NCI-H1092 (cell line): ENCODE measurements around the gene CA5A.
A peak's percentile ranks its signal among the peaks of the same experiment; 100 is the strongest.
"Not testable (repeated sequence)": the region's sequence is repeated elsewhere in the genome, so short reads cannot be mapped to it uniquely, and the experiment has no call there.

Experiments
- DNase-seq: peaks from one replicate; lab custom pipeline; 2025; lab: John Stamatoyannopoulos, UW

Gene CA5A

GRCh38 chr16:87924041-87924810, 12.1 kb downstream of the CA5A start:
- peak; percentile 94 for DNase-seq

DNA sequence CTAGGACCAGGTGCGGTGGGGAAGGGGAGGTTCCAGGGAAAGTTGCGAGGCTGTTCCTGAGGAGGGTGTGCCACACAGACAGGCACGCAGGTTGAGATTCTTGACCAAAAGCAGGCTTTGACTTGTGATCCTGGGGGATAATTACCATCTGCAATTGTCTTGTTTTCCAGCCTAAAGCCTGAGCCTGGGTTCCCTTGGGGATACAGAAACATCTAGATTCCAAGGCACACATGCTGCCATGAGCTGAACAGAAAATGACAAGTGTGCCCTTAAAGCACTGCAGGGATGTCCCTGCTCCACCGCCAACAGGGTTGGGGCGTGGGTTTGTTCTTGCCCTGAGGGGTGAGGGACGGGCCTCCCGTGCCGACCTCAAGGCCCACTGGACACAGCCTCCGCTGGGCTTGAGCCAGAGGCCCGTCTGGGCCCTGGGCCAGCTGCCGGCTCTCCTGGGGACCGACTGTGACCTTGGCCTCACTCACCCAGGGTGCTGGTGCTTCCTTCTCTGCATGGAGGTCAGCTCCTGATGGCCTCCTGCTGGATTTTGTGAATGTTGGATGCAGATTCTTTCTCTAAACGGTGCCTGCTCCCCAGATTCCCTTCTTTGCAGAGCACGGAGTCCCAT, 14.0 kb downstream of the CA5A start:
- DNase-seq: no peak

GRCh38 chr16:87921236-87921773, 15.0 kb downstream of the CA5A start:
- DNase-seq: no peak

DNA sequence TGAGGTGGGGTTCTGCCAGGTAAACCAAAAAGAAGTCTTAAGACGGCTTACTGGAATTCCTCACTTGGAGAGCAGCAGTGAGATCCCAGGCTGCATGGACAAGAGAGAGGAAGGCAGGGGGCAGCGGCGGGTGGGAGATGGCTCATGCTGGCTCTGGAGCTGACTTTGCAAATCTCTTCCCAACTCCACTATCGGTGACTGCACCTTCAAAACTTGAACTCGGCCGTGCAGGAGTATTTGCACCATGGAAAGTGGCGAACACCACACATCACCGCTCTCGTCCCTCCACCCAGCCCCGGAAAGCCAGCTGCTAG, 16.7 kb downstream of the CA5A start:
- no peak for DNase-seq

- DNase-seq: no peak
These were observed 17.3 kb downstream of the CA5A start for GRCh38 chr16:87918866-87919680.

- DNase-seq: no peak
These were observed 18.0 kb downstream of the CA5A start for GRCh38 chr16:87918338-87918737.

- no peak for DNase-seq
These were observed 18.8 kb downstream of the CA5A start for GRCh38 chr16:87917503-87917902.

DNA sequence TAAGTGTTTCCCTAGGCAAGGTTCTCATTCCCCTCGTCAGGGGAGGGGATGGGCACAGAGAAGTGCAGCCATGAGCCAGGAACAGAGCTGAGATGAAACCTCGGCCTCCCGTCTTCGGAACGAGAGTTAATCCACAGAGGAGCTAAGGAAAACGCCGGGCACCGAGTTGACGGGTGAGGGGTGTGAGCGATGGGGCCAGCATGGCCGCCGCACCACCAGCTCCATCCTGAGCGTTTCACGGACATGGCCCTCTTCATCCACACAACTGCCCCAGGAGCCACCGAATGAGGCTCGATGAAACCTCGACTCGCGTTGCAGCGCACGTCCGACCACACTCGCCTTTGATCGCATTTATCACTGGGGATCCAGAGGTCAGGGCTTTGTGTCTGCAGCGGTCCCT, 21.5 kb downstream of the CA5A start:
- no peak for DNase-seq

DNA sequence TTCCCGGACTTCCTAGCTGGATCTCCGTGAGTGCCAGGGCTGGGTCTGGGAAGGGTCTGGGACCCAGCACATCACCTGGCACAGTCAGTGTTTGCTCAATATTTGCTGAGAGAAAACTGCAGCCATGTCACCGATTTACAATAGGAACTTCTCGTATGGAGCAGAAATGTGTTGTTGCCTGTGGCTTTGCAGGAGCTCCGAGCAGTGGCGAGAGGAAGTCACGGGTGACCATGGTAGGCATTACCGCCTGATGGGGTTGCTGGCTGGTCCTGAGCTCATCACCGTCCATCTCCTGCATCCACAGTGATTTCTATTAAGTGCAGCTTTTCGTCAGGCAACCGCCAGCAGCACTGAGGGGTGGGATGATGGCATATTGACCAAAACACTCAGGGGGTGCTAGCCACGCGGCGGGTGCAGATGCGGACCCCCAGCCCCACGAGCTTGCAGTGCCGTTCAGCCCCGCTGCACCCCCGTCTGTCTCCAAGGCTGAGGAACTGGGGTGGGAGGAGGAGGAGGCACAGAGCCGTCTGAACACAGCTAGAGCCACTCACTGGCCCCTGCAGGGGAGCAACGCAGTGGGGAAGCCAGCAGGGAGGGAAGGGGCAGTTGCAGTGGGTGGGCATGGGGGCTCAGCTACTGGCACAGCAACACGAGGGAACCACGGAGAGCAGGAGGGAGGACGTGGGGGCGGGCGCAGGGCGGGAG, 22.2 kb downstream of the CA5A start:
- not testable (repeated sequence) for DNase-seq

DNA sequence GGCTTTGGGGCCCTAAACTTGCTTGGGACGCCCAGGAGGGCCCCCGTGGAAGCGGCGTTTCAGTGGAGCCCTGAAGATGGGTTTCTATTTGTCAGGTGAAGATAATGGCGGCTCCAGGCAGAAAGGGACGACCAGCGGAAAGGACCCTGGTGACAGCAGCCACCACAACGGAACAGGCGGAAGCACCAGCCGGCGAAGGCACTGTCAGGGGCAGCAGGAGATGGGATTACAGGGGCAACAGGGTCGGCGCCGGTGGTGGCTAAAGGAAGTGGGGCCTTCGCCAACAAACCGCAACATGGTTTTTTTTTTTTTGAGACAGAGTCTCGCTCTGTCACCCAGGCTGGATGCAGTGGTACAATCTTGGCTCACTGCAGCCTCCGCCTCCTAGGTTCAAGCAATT, 23.6 kb downstream of the CA5A start:
- not testable (repeated sequence) for DNase-seq

DNA sequence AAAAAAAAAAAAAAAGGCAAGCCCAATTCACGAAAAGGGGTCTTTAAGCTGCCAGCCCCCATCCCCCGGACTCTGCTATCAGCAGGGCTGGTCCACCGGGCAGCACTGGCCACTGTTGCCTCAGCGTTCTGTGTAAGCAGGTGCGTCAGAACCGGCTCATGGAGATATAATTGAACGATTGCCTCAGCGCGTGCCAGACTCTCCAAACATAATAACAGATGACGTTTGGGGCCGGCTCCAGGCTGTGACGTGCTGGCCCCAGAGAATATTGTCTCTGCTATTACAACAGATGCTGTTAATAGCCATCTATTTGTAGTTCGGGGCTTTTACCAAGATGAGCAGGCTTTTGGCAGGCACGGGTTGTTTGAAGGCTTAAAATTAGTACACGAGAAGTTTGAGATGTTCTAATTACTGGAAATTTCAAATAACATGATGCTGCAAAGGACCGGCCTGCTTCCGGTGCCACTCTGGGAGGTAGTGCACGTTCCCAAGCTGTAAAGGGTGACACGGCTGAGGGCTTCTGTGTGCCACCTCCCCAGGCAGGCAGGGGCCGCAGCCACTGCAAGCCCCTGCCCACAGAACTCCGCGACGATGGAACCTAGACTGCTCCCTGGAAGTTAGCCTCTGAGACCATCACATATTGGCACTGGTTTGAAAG, 25.1 kb downstream of the CA5A start:
- peak; percentile 90 for DNase-seq

- DNase-seq: peak; percentile 44
These were observed 27.0 kb downstream of the CA5A start for GRCh38 chr16:87909203-87909935.

DNA sequence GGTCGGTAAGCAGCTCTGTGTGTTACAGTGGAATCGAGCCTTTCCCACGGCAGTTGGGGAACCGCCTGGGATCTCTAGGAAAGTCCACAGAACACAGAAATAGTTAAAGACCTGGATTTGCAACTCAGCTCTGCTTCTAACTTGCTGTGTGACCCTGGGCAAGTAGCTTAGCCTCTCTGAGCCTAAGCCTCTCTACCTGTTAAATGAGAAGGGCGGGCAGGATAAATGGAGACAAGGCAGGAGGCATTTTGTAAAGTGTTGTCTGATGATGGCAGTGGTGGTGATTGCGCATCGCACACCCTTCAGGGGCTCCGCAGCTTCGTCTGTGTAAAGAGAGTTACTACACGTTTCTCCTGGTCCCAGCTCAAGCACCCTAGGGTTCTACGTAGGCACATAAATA, 28.2 kb downstream of the CA5A start:
- DNase-seq: not testable (repeated sequence)

- DNase-seq: not testable (repeated sequence)
These were observed 30.8 kb downstream of the CA5A start for GRCh38 chr16:87905521-87905920.

GRCh38 chr16:87904963-87905362, 31.4 kb downstream of the CA5A start:
- not testable (repeated sequence) for DNase-seq

- DNase-seq: not testable (repeated sequence)
These were observed 35.8 kb downstream of the CA5A start for GRCh38 chr16:87900489-87900888.

DNA sequence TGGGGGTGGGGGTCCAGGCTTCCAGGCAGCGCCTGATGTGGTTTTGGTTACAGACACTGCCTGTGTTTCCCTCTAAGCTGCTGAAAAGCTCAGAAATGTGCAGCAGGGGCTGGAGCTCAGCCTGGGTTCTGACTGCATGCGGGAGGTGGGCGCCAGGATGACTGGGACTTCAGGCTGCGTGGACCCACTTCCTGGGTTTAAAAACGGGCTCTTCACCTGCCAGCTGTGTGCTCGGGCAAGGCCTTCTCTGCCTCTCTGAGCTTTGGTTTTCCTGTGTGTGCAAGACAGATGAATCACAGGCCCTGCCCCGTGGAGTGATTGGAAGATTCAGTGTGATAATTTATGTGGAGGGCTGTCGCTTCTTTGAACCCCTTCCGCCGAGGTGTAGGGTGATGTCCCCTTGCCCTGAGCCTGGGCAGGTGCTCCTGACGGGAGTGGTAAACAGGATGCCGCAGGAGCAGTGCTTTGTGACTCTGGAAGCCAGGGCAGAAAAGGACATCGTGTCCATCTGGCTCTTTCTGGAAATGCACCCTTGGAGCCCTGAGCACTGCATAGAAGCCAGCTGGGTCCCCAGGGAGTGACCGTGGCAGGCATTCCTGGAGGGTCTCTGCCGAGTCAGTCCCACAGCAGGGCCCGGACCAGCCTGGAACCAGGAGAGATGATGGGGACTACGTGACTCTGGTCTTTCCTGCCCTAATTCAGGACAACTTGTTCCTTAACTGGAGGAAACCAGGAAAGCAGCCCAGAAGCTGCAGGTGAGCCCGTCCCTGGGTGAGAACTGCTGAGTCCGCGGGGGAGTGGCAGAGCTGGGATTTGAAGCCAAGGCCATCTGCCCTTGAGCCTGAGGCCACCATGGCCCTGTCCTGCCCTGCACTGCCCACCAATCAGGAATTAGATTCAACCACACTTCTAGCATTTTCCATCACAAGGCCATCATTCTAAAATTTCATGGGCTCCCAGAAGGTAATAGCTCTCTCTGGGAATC, 38.5 kb downstream of the CA5A start:
- no peak for DNase-seq

- not testable (repeated sequence) for DNase-seq
These were observed 39.3 kb downstream of the CA5A start for GRCh38 chr16:87896924-87897520.
